ENCODE measurements around the gene CD164L2.
A peak's percentile ranks its signal among the peaks of the same experiment; 100 is the strongest.

Gene CD164L2

GRCh38 chr1:27361044-27361402 is 22.1 kb downstream of the CD164L2 start:
- DNase-seq: no peak

GRCh38 chr1:27360159-27361043 is 22.7 kb downstream of the CD164L2 start:
- DNase-seq: peak; percentile 28

GRCh38 chr1:27359822-27360158 is 23.3 kb downstream of the CD164L2 start:
- DNase-seq: no peak

GRCh38 chr1:27358928-27359313 is 24.2 kb downstream of the CD164L2 start:
- no peak for DNase-seq

GRCh38 chr1:27358038-27358927 is 24.9 kb downstream of the CD164L2 start:
- no peak for DNase-seq

GRCh38 chr1:27357281-27358037 is 25.7 kb downstream of the CD164L2 start:
- peak; percentile 80 for DNase-seq

GRCh38 chr1:27356619-27357280 is 26.4 kb downstream of the CD164L2 start:
- DNase-seq: peak; percentile 30

GRCh38 chr1:27356277-27356618 is 26.9 kb downstream of the CD164L2 start:
- peak; percentile 12 for DNase-seq

- no peak for DNase-seq
Observed at GRCh38 chr1:27355683-27356082, 27.4 kb downstream of the CD164L2 start.

GRCh38 chr1:27353629-27354028 is 29.5 kb downstream of the CD164L2 start:
- DNase-seq: no peak

GRCh38 chr1:27353166-27353565 is 30.0 kb downstream of the CD164L2 start:
- DNase-seq: no peak

- no peak for DNase-seq
Observed at GRCh38 chr1:27351541-27352107, 31.5 kb downstream of the CD164L2 start.

- DNase-seq: no peak
Observed at GRCh38 chr1:27350663-27351540, 32.2 kb downstream of the CD164L2 start.

- DNase-seq: no peak
Observed at GRCh38 chr1:27349784-27350662, 33.1 kb downstream of the CD164L2 start.

GRCh38 chr1:27348861-27349783 is 34.0 kb downstream of the CD164L2 start:
- DNase-seq: peak; percentile 15

- no peak for DNase-seq
Observed at GRCh38 chr1:27346991-27347624, 36.0 kb downstream of the CD164L2 start.

GRCh38 chr1:27346357-27346756 is 36.8 kb downstream of the CD164L2 start:
- no peak for DNase-seq

- DNase-seq: no peak
Observed at GRCh38 chr1:27345272-27345671, 37.9 kb downstream of the CD164L2 start.

GRCh38 chr1:27343639-27344025 is 39.5 kb downstream of the CD164L2 start:
- DNase-seq: no peak

All from central memory CD4-positive, alpha-beta T cell (primary cell).